Transverse colon (tissue), 3 donors: ENCODE measurements around the gene INSIG2.

Experiments used
- CTCF ChIP-seq, 5 experiments: fragments of 200-600 bp in 3 of 5; fragments of 450-650 bp in 2 of 5; sonication (generic) in 3 of 5; IDR thresholded peaks; 1 replicate in 2 of 5; 2 replicates in 3 of 5; pipeline ENCODE4 v1.5.1; 2016 to 2017; ENCODE audit warnings: antibody characterized with exemption in 5 of 5, inconsistent platforms in 3 of 5, mild to moderate bottlenecking in 2 of 5, moderate library complexity in 1 of 5
- EP300 ChIP-seq: sonication (generic); formaldehyde crosslinking; IDR thresholded peaks from one replicate; pipeline ENCODE4 v1.6.1; 2017; ENCODE audit warnings: antibody characterized with exemption, low read depth
- POLR2A ChIP-seq: fragments of 450-650 bp; IDR thresholded peaks from one replicate; pipeline ENCODE4 v1.6.1; 2016; ENCODE audit warnings: antibody characterized with exemption, mild to moderate bottlenecking, moderate library complexity

- TF ChIP-seq CTCF (IDR thresholded peaks at IDR 0.05), result no peak
- no peak for TF ChIP-seq POLR2A
- no peak for TF ChIP-seq EP300
These were observed 44.1 kb upstream of the INSIG2 start for GRCh38 chr2:118044103-118044716.
